HEK293 (cell line): ENCODE results near the gene ACTRT2.

ENCODE experiments used
- CTCF ChIA-PET: fragments of 350-600 bp; formaldehyde crosslinking; extraction: SDS; loops from one replicate; lab custom pipeline; 2021; ENCODE audit warnings: antibody characterized with exemption; lab: Yijun Ruan, JAX
- POLR2A ChIA-PET: fragments of 300-600 bp; formaldehyde crosslinking; extraction: SDS; loops from one replicate; lab custom pipeline; 2020; ENCODE audit warnings: antibody characterized with exemption, inconsistent platforms; lab: Yijun Ruan, JAX
- H3K27ac ChIP-seq: fragments of 200-500 bp; sonication (Bioruptor generic); 2 replicates; pipeline ENCODE4 v1.5.1; 2014; ENCODE audit warnings: low read depth, low read length, control low read depth, inconsistent platforms; ENCODE audit errors: extremely low read depth
- H3K36me3 ChIP-seq, 2 experiments: fragments of 200-500 bp in 1 of 2; sonication (Bioruptor generic) in 1 of 2; 1 replicate in 1 of 2; 2 replicates in 1 of 2; pipeline ENCODE4 v1.5.1; 2014 to 2017; ENCODE audit warnings: inconsistent platforms in 2 of 2, low read length in 2 of 2; ENCODE audit not compliant: control insufficient read depth in 2 of 2, insufficient read depth in 1 of 2
- H3K4me1 ChIP-seq: fragments of 200-500 bp; sonication (Bioruptor generic); 2 replicates; pipeline ENCODE4 v1.5.1; 2014; ENCODE audit warnings: mild to moderate bottlenecking, low read length, inconsistent platforms; ENCODE audit not compliant: control insufficient read depth, insufficient read depth
- H3K4me3 ChIP-seq: 2 replicates; pipeline ENCODE4 v1.5.1; 2011; ENCODE audit warnings: low read depth, mild to moderate bottlenecking, control low read depth, low read length, moderate library complexity
- H3K9me3 ChIP-seq: fragments of 200-500 bp; sonication (Bioruptor generic); 2 replicates; pipeline ENCODE4 v1.5.1; 2014; ENCODE audit warnings: low read depth, low read length, inconsistent platforms; ENCODE audit not compliant: control insufficient read depth, insufficient read depth
- GLI2 ChIP-seq: fragments of 450-650 bp; formaldehyde crosslinking; IDR thresholded peaks from 2 replicates; pipeline ENCODE4; 2017; ENCODE audit warnings: missing biosample characterization, missing genetic modification characterization, low read depth, borderline replicate concordance
- MEIS1 ChIP-seq: sonication (generic); formaldehyde crosslinking; IDR thresholded peaks from 2 replicates; pipeline ENCODE4 v1.8.1; 2022; ENCODE audit warnings: missing genetic modification reagents, mild to moderate bottlenecking, borderline replicate concordance
- OSR2 ChIP-seq: fragments of 450-650 bp; formaldehyde crosslinking; IDR thresholded peaks from 2 replicates; pipeline ENCODE4 v1.5.1; 2016; ENCODE audit warnings: missing biosample characterization, missing genetic modification characterization
- SCRT1 ChIP-seq: fragments of 450-650 bp; formaldehyde crosslinking; IDR thresholded peaks from 2 replicates; pipeline ENCODE4 v1.5.1; 2016; ENCODE audit warnings: missing biosample characterization, missing genetic modification characterization, borderline replicate concordance
- SP2 ChIP-seq: fragments of 450-650 bp; formaldehyde crosslinking; IDR thresholded peaks from 2 replicates; pipeline ENCODE4 v1.5.1; 2016; ENCODE audit warnings: missing biosample characterization, missing genetic modification characterization
- YY2 ChIP-seq: fragments of 450-650 bp; formaldehyde crosslinking; IDR thresholded peaks from 2 replicates; pipeline ENCODE4 v1.5.1; 2016; ENCODE audit warnings: missing biosample characterization, missing genetic modification characterization
- ZBTB21 ChIP-seq: fragments of 450-650 bp; formaldehyde crosslinking; IDR thresholded peaks from 2 replicates; pipeline ENCODE4 v1.5.1; 2017; ENCODE audit warnings: missing biosample characterization, missing genetic modification characterization
- ZFP37 ChIP-seq: fragments of 450-650 bp; formaldehyde crosslinking; IDR thresholded peaks from 2 replicates; pipeline ENCODE4 v1.5.1; 2016; ENCODE audit warnings: missing biosample characterization, missing genetic modification characterization
- ZNF138 ChIP-seq: fragments of 450-650 bp; formaldehyde crosslinking; IDR thresholded peaks from 2 replicates; pipeline ENCODE4 v1.5.1; 2016; ENCODE audit warnings: missing biosample characterization, missing genetic modification characterization, borderline replicate concordance
- ZNF266 ChIP-seq: fragments of 450-650 bp; formaldehyde crosslinking; IDR thresholded peaks from 2 replicates; pipeline ENCODE4 v1.5.1; 2016; ENCODE audit warnings: missing biosample characterization, missing genetic modification characterization, low read depth
- ZNF280D ChIP-seq: fragments of 450-650 bp; formaldehyde crosslinking; IDR thresholded peaks from 2 replicates; pipeline ENCODE4 v1.5.1; 2016; ENCODE audit warnings: missing biosample characterization, missing genetic modification characterization
- ZNF292 ChIP-seq: fragments of 450-650 bp; formaldehyde crosslinking; IDR thresholded peaks from 2 replicates; pipeline ENCODE4 v1.5.1; 2016; ENCODE audit warnings: low read depth, missing biosample characterization, missing genetic modification characterization, borderline replicate concordance
- ZNF324 ChIP-seq: fragments of 450-650 bp; formaldehyde crosslinking; IDR thresholded peaks from 2 replicates; pipeline ENCODE4 v1.5.1; 2016; ENCODE audit warnings: missing biosample characterization, missing genetic modification characterization
- ZNF391 ChIP-seq: fragments of 450-650 bp; formaldehyde crosslinking; IDR thresholded peaks from 2 replicates; pipeline ENCODE4 v1.5.1; 2016; ENCODE audit warnings: low read depth, missing biosample characterization, missing genetic modification characterization, borderline replicate concordance
- ZNF558 ChIP-seq: fragments of 450-650 bp; formaldehyde crosslinking; IDR thresholded peaks from 2 replicates; pipeline ENCODE4 v1.5.1; 2016; ENCODE audit warnings: missing biosample characterization, missing genetic modification characterization
- ZNF658 ChIP-seq: fragments of 450-650 bp; formaldehyde crosslinking; IDR thresholded peaks from 2 replicates; pipeline ENCODE4; 2016; ENCODE audit warnings: missing biosample characterization, missing genetic modification characterization
- ZNF701 ChIP-seq: fragments of 450-650 bp; formaldehyde crosslinking; IDR thresholded peaks from 2 replicates; pipeline ENCODE4 v1.5.1; 2016; ENCODE audit warnings: missing biosample characterization, missing genetic modification characterization
- ZSCAN16 ChIP-seq: fragments of 450-650 bp; formaldehyde crosslinking; IDR thresholded peaks from 2 replicates; pipeline ENCODE4 v1.5.1; 2016; ENCODE audit warnings: missing biosample characterization, missing genetic modification characterization
- TF ChIP-seq, protein P1 (sequence below): fragments of 450-650 bp; formaldehyde crosslinking; IDR thresholded peaks from 2 replicates; pipeline ENCODE4; 2016; ENCODE audit warnings: missing biosample characterization, missing genetic modification characterization
- TF ChIP-seq, protein P2 (sequence below): fragments of 450-650 bp; formaldehyde crosslinking; IDR thresholded peaks from 2 replicates; pipeline ENCODE4 v1.5.0; 2017; ENCODE audit warnings: missing biosample characterization, missing genetic modification characterization, borderline replicate concordance

Gene ACTRT2

DNA sequence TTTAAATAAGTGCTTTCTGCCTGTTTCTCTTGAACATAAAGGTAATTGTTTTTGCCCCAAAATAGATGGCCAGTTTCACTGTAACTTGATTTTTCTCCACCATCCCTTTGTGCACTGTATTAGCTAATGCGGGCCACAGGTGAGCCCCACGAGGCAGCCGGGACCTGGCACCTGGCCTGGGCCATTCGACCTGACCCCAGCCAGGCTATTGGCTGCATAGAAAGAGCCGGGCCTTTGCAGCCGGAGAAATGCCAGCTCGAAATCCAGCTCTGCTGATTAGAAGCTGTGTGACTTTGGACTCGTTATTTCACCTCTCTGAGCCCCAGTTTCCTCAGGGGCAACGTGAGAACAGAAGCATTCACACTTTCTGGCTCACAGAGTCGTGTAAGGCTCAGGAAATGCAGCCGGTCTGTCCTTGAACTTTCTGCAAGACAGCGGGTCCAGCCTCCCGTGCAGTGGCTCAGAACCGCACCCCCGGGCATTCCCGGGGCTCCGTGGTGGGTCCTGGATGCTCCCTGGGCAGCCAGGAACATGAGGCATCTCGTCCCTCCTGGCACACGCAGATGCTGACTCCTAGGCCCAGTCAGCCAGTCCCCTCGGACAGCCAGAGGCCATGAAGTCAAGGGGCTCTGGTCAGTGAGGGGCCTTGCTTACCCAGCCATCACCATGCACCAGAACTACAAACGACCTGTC lies 37.4 kb upstream of the ACTRT2 start (continued):
- TF ChIP-seq GLI2 (tag by site-specific recombination): no peak
- no peak for TF ChIP-seq ZBTB21
- no peak for TF ChIP-seq ZSCAN16 (tag by site-specific recombination)
- TF ChIP-seq, protein P1, sequence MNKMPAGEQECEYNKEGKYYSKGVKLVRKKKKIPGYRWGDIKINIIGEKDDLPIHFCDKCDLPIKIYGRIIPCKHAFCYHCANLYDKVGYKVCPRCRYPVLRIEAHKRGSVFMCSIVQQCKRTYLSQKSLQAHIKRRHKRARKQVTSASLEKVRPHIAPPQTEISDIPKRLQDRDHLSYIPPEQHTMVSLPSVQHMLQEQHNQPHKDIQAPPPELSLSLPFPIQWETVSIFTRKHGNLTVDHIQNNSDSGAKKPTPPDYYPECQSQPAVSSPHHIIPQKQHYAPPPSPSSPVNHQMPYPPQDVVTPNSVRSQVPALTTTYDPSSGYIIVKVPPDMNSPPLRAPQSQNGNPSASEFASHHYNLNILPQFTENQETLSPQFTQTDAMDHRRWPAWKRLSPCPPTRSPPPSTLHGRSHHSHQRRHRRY: no peak
- no peak for TF ChIP-seq OSR2 (tag by site-specific recombination)
- no peak for TF ChIP-seq ZNF324 (tag by site-specific recombination)

DNA sequence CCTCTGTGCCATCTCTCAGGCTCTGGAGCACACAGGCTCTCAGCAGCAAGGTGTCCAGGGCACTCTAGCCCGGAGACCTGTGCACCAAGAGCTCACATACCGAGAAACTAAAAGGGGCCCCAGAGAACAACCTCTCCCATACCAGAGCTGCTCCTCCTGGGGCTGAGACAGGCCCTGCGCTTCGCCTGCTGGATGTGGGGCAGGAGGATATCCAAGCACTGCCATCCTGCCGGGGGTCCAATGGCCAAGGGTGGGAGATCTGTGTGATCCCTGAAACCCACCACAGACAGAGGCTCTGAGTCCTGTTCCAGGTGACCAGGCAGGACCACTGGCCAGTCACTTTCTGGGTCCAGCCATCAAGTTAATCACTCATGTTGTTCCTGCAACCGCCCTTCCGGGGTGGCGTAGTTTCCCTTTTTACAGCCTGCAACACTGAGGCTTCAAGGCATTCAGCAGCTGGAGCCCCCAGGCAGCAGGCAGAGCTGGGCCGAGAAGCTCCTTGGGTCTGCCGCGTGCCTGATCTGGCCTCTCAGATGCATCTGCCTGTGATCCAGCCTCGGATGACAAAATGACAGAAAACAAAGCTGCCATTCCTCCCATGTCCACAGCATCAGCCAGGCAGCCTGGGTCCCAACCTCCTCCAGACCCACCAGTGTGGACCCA lies 36.7 kb upstream of the ACTRT2 start:
- no peaks in the 10 kb centered on the region for H3K9me3 ChIP-seq
- CTCF ChIA-PET: interaction anchor here (1.6 kb wide), 1 partner anchor 28 kb away, joined by 4 read pairs; no protein-coding TSS in a partner anchor
- TF ChIP-seq ZNF658 (tag by site-specific recombination) (no peak), ZNF558 (no peak), ZNF391 (tag by site-specific recombination) (no peak), YY2 (tag by site-specific recombination) (no peak), SCRT1 (no peak), MEIS1 (CRISPR knock-in tag) (no peak), SP2 (tag by site-specific recombination) (no peak), ZNF266 (tag by site-specific recombination) (no peak), ZNF138 (no peak), ZFP37 (tag by site-specific recombination) (no peak), ZNF280D (tag by site-specific recombination) (no peak), ZNF701 (tag by site-specific recombination) (no peak), ZNF292 (tag by site-specific recombination) (no peak)
- TF ChIP-seq, protein P2, sequence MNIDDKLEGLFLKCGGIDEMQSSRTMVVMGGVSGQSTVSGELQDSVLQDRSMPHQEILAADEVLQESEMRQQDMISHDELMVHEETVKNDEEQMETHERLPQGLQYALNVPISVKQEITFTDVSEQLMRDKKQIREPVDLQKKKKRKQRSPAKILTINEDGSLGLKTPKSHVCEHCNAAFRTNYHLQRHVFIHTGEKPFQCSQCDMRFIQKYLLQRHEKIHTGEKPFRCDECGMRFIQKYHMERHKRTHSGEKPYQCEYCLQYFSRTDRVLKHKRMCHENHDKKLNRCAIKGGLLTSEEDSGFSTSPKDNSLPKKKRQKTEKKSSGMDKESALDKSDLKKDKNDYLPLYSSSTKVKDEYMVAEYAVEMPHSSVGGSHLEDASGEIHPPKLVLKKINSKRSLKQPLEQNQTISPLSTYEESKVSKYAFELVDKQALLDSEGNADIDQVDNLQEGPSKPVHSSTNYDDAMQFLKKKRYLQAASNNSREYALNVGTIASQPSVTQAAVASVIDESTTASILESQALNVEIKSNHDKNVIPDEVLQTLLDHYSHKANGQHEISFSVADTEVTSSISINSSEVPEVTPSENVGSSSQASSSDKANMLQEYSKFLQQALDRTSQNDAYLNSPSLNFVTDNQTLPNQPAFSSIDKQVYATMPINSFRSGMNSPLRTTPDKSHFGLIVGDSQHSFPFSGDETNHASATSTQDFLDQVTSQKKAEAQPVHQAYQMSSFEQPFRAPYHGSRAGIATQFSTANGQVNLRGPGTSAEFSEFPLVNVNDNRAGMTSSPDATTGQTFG (tag by site-specific recombination): no peak
- no peak overlapping the region for H3K4me3 ChIP-seq
- no peak overlapping the region for H3K27ac ChIP-seq
- no peaks in the 10 kb centered on the region for H3K36me3 ChIP-seq
- H3K4me1 ChIP-seq: no peaks in the 10 kb centered on the region
- POLR2A ChIA-PET: no interaction called here
